Transverse colon (tissue), 3 donors: ENCODE measurements around the gene STXBP5.

ENCODE experiments used
- EP300 ChIP-seq: sonication (generic); formaldehyde crosslinking; IDR thresholded peaks from one replicate; pipeline ENCODE4 v1.6.1; 2017; ENCODE audit warnings: antibody characterized with exemption, low read depth
- POLR2A ChIP-seq: fragments of 450-650 bp; IDR thresholded peaks from one replicate; pipeline ENCODE4 v1.6.1; 2016; ENCODE audit warnings: antibody characterized with exemption, mild to moderate bottlenecking, moderate library complexity
- TF ChIP-seq, protein P1 (sequence below), 5 experiments: fragments of 200-600 bp in 3 of 5; fragments of 450-650 bp in 2 of 5; sonication (generic) in 3 of 5; IDR thresholded peaks; 1 replicate in 2 of 5; 2 replicates in 3 of 5; pipeline ENCODE4 v1.5.1; 2016 to 2017; ENCODE audit warnings: antibody characterized with exemption in 5 of 5, inconsistent platforms in 3 of 5, mild to moderate bottlenecking in 2 of 5, moderate library complexity in 1 of 5

DNA sequence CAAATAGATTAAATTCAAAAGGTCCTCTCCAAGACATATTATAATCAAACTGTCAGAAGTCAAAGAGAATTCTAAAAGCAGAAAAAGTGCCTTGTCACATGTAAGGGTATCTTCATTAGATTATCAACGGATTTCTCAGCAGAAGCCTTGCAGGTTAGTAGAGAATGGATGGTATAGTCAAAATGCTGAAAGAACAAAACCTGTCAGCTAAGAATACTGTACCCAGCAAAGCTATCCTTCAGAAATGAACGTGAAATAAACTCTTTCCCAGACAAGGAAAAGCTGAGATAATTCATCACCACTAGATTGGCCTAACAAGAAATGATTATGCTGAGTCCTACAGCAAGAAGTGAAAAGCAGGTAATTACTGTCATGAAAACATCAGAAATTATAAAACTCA, 92.9 kb downstream of the STXBP5 start:
- TF ChIP-seq, protein P1, sequence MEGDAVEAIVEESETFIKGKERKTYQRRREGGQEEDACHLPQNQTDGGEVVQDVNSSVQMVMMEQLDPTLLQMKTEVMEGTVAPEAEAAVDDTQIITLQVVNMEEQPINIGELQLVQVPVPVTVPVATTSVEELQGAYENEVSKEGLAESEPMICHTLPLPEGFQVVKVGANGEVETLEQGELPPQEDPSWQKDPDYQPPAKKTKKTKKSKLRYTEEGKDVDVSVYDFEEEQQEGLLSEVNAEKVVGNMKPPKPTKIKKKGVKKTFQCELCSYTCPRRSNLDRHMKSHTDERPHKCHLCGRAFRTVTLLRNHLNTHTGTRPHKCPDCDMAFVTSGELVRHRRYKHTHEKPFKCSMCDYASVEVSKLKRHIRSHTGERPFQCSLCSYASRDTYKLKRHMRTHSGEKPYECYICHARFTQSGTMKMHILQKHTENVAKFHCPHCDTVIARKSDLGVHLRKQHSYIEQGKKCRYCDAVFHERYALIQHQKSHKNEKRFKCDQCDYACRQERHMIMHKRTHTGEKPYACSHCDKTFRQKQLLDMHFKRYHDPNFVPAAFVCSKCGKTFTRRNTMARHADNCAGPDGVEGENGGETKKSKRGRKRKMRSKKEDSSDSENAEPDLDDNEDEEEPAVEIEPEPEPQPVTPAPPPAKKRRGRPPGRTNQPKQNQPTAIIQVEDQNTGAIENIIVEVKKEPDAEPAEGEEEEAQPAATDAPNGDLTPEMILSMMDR (IDR thresholded peaks at IDR 0.05): no peak
- no peak for TF ChIP-seq EP300
- no peak for TF ChIP-seq POLR2A
